Smooth muscle cell of bladder (primary cell): ENCODE measurements around the gene KRTAP4-7. TPM values are rescaled to one million over a fixed set of nuclear protein-coding genes. Genes with fewer than 3 reads are reported as not detected.

Source experiments
- total RNA-seq: library from RNA; depleted of rRNA; stranded (reverse); fragments of >200 nt; gene quantifications from 2 replicates; pipeline ENCODE4 v1.2.3, GENCODE V29; 2014

The KRTAP4-7 gene
- not detected in 2 replicates for total RNA-seq

GRCh38 chr17:41084100-41084856 lies at the start of gene KRTAP4-7:
TSS of gene KRTAP4-7 (plus strand) at chr17:41084150. CDS start at chr17:41084207, 57 bp downstream.

GRCh38 chr17:41034346-41034935 lies 49.5 kb upstream of the KRTAP4-7 start, which contains the start of gene KRTAP1-3:
TSS of gene KRTAP1-3 (minus strand) at chr17:41034874. CDS start at chr17:41034821, 53 bp downstream.

GRCh38 chr17:41040783-41041571 lies 43.0 kb upstream of the KRTAP4-7 start, which contains the start of gene KRTAP1-1:
TSS of gene KRTAP1-1 (minus strand) at chr17:41041450. CDS start at chr17:41041397, 53 bp downstream.

GRCh38 chr17:41046735-41047465 lies 37.0 kb upstream of the KRTAP4-7 start, which contains the start of gene KRTAP2-1:
TSS of gene KRTAP2-1 (minus strand) at chr17:41047316. CDS start at chr17:41047267, 49 bp downstream.

GRCh38 chr17:41055130-41055529 lies 28.8 kb upstream of the KRTAP4-7 start, which contains the start of gene KRTAP2-2:
TSS of gene KRTAP2-2 (minus strand) at chr17:41055230. CDS start at chr17:41055211, 19 bp downstream.

GRCh38 chr17:41060052-41060604 lies 23.8 kb upstream of the KRTAP4-7 start, which contains the start of gene KRTAP2-3:
TSS of gene KRTAP2-3 (minus strand) at chr17:41060114. CDS start at chr17:41060050, 64 bp downstream.

GRCh38 chr17:41065829-41066624 lies 17.9 kb upstream of the KRTAP4-7 start, which contains the start of gene KRTAP2-4:
TSS of gene KRTAP2-4 (minus strand) at chr17:41065879. CDS start at chr17:41065845, 34 bp downstream.

GRCh38 chr17:41098042-41098441 lies 14.1 kb downstream of the KRTAP4-7 start, which contains the start of gene KRTAP4-8:
TSS of gene KRTAP4-8 (minus strand) at chr17:41098142. CDS start at chr17:41098084, 58 bp downstream.

GRCh38 chr17:41101586-41102259 lies 17.8 kb downstream of the KRTAP4-7 start, which contains the start of gene KRTAP4-16:
TSS of gene KRTAP4-16 (minus strand) at chr17:41102209. CDS start at chr17:41102209, 0 bp downstream.

GRCh38 chr17:41105347-41105746 lies 21.4 kb downstream of the KRTAP4-7 start, which contains the start of gene KRTAP4-9:
TSS of gene KRTAP4-9 (plus strand) at chr17:41105389. CDS start at chr17:41105389, 0 bp downstream.

GRCh38 chr17:41117846-41118386 lies 34.0 kb downstream of the KRTAP4-7 start, which contains the start of gene KRTAP4-11:
TSS of gene KRTAP4-11 (minus strand) at chr17:41118373. CDS start at chr17:41118315, 58 bp downstream.

GRCh38 chr17:41123991-41124371 lies 40.0 kb downstream of the KRTAP4-7 start, which contains the start of gene KRTAP4-12:
TSS of gene KRTAP4-12 (minus strand) at chr17:41124182. CDS start at chr17:41124122, 60 bp downstream.

Other genes with a start within 250 kb of the KRTAP4-7 start
- not detected in 2 replicates for gene KRT12, start 216.9 kb upstream of the KRTAP4-7 start, total RNA-seq
- not detected in 2 replicates for gene KRT20, start 198.9 kb upstream of the KRTAP4-7 start, total RNA-seq
- gene KRT23, start 146.5 kb upstream of the KRTAP4-7 start, total RNA-seq, result under 0.01 and 0.46 TPM in 2 replicates
- not detected in 2 replicates for gene KRT39, start 117.2 kb upstream of the KRTAP4-7 start, total RNA-seq
- gene KRT40, start 99.8 kb upstream of the KRTAP4-7 start, total RNA-seq, result not detected in 2 replicates
- gene KRTAP3-3, start 90.0 kb upstream of the KRTAP4-7 start, total RNA-seq, result not detected in 2 replicates
- gene KRTAP3-2, start 84.2 kb upstream of the KRTAP4-7 start, total RNA-seq, result not detected in 2 replicates
- not detected in 2 replicates for gene KRTAP3-1, start 75.0 kb upstream of the KRTAP4-7 start, total RNA-seq
- gene KRTAP1-5, start 56.9 kb upstream of the KRTAP4-7 start, total RNA-seq, result 0.57 and 0.83 TPM in 2 replicates
- not detected in 2 replicates for gene KRTAP1-4, start 54.0 kb upstream of the KRTAP4-7 start, total RNA-seq
- gene KRTAP1-3, start 49.3 kb upstream of the KRTAP4-7 start, total RNA-seq, result not detected in 2 replicates
- gene KRTAP1-1, start 42.7 kb upstream of the KRTAP4-7 start, total RNA-seq, result not detected in 2 replicates
- gene KRTAP2-1, start 36.8 kb upstream of the KRTAP4-7 start, total RNA-seq, result not detected in 2 replicates
- not detected in 2 replicates for gene KRTAP2-2, start 28.9 kb upstream of the KRTAP4-7 start, total RNA-seq
- gene KRTAP2-3, start 24.0 kb upstream of the KRTAP4-7 start, total RNA-seq, result not detected in 2 replicates
- gene KRTAP2-4, start 18.3 kb upstream of the KRTAP4-7 start, total RNA-seq, result not detected in 2 replicates
- not detected in 2 replicates for gene KRTAP4-8, start 14.0 kb downstream of the KRTAP4-7 start, total RNA-seq
- not detected in 2 replicates for gene KRTAP4-16, start 18.1 kb downstream of the KRTAP4-7 start, total RNA-seq
- gene KRTAP4-9, start 21.2 kb downstream of the KRTAP4-7 start, total RNA-seq, result not detected in 2 replicates
- not detected in 2 replicates for gene KRTAP4-11, start 34.2 kb downstream of the KRTAP4-7 start, total RNA-seq
- not detected in 2 replicates for gene KRTAP4-12, start 40.0 kb downstream of the KRTAP4-7 start, total RNA-seq
- gene KRTAP4-6, start 56.4 kb downstream of the KRTAP4-7 start, total RNA-seq, result not detected in 2 replicates
- gene KRTAP4-5, start 65.7 kb downstream of the KRTAP4-7 start, total RNA-seq, result not detected in 2 replicates
- gene KRTAP4-4, start 76.6 kb downstream of the KRTAP4-7 start, total RNA-seq, result not detected in 2 replicates
- gene KRTAP4-3, start 84.1 kb downstream of the KRTAP4-7 start, total RNA-seq, result not detected in 2 replicates
- gene KRTAP4-2, start 94.1 kb downstream of the KRTAP4-7 start, total RNA-seq, result not detected in 2 replicates
- gene KRTAP4-1, start 100.8 kb downstream of the KRTAP4-7 start, total RNA-seq, result not detected in 2 replicates
- not detected in 2 replicates for gene KRTAP9-1, start 105.7 kb downstream of the KRTAP4-7 start, total RNA-seq
- not detected in 2 replicates for gene KRTAP9-2, start 142.5 kb downstream of the KRTAP4-7 start, total RNA-seq
- not detected in 2 replicates for gene KRTAP9-3, start 148.3 kb downstream of the KRTAP4-7 start, total RNA-seq
- not detected in 2 replicates for gene KRTAP9-8, start 153.8 kb downstream of the KRTAP4-7 start, total RNA-seq
- not detected in 2 replicates for gene KRTAP9-4, start 165.5 kb downstream of the KRTAP4-7 start, total RNA-seq
- gene KRTAP9-9, start 171.2 kb downstream of the KRTAP4-7 start, total RNA-seq, result not detected in 2 replicates
- gene KRTAP9-6, start 181.2 kb downstream of the KRTAP4-7 start, total RNA-seq, result not detected in 2 replicates
- gene KRTAP9-7, start 191.5 kb downstream of the KRTAP4-7 start, total RNA-seq, result not detected in 2 replicates
- gene KRTAP29-1, start 218.7 kb downstream of the KRTAP4-7 start, total RNA-seq, result not detected in 2 replicates
- gene KRTAP16-1, start 225.2 kb downstream of the KRTAP4-7 start, total RNA-seq, result not detected in 2 replicates
- gene KRTAP17-1, start 231.6 kb downstream of the KRTAP4-7 start, total RNA-seq, result not detected in 2 replicates